Stimulated activated CD4-positive, alpha-beta T cell treated with anti-CD3 and anti-CD28 coated beads, Interleukin-12 subunit alpha, Interleukin-12 subunit beta, amount 100 ng/mL, for 24 hours (primary cell): ENCODE results near the gene BEST4.
"Not testable (repeated sequence)": the region's sequence is repeated elsewhere in the genome, so short reads cannot be mapped to it uniquely, and the experiment has no call there.

Experiments used
- DNase-seq, 2 experiments: peaks; one replicate each; pipeline ENCODE4 v3.0.0-alpha.2; 2020; ENCODE audit warnings: low read depth in 2 of 2

The BEST4 gene

GRCh38 chr1:44819608-44820327 lies 31.8 kb upstream of the BEST4 start:
- DNase-seq = peak; percentile 77 to 79

GRCh38 chr1:44819196-44819607 lies 31.2 kb upstream of the BEST4 start:
- no peak for DNase-seq

- DNase-seq = no peak
These were observed 30.0 kb upstream of the BEST4 start for GRCh38 chr1:44817771-44818495.

- no peak for DNase-seq
These were observed 29.3 kb upstream of the BEST4 start for GRCh38 chr1:44817307-44817706.

GRCh38 chr1:44815926-44816325 lies 28.0 kb upstream of the BEST4 start:
- not testable (repeated sequence) for DNase-seq

DNA sequence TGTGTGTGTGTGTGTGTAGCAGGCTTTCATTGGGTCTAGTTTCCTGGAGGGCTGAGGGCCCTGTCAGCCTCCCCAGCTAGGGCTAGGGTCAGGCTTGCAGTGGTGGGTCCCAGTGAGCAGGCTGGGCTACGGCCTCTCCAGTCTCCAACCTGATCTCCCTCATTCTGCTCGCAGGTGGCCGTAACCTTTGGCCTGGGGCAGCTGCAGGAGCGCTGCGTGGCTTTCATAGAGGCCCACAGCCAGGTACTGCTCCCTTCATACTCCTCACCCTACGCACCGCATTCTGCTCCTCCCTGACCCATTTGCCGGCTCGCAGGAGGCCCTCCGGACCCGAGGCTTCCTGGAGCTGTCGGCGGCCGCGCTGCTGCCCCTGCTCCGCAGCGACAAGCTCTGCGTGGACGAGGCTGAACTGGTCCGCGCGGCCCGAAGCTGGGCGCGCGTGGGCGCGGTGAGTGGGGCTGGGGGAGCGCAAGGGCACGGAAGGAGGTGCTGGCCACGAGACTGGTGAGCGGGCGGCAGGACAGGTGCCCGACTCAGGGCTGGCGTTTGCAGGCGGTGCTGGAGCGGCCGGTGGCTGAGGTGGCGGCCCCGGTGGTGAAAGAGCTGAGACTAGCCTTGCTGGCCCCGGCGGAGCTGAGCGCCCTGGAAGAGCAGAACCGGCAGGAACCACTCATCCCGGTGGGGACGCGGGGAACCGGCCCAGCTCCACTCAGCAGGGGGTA lies 25.0 kb upstream of the BEST4 start:
- no peak for DNase-seq

DNA sequence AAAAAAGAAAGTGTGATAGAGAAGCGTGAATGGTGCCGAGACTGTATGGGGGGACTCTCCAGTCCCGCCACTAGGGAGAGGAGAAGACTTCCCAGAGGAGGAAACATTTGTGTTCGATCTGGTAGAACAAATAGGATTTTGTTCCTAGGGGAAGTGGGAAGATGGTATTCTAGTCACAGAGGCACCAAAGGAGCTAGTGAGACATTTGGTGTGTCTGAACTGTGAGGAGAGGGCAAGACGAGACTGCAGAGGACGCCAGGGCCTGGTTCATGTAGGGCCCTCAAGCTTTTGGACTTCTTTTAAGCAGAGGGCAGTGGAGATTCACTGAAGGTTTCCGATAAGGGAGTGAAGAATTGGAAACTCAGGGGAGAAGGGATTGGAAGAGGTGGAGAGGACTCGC lies 23.3 kb upstream of the BEST4 start:
- no peak for DNase-seq

- DNase-seq = not testable (repeated sequence)
These were observed 22.8 kb upstream of the BEST4 start for GRCh38 chr1:44810762-44811105.

GRCh38 chr1:44810101-44810761 lies 22.3 kb upstream of the BEST4 start:
- no peak for DNase-seq

GRCh38 chr1:44808938-44809917 lies 21.3 kb upstream of the BEST4 start:
- peak; percentile 76 to 85 for DNase-seq

DNA sequence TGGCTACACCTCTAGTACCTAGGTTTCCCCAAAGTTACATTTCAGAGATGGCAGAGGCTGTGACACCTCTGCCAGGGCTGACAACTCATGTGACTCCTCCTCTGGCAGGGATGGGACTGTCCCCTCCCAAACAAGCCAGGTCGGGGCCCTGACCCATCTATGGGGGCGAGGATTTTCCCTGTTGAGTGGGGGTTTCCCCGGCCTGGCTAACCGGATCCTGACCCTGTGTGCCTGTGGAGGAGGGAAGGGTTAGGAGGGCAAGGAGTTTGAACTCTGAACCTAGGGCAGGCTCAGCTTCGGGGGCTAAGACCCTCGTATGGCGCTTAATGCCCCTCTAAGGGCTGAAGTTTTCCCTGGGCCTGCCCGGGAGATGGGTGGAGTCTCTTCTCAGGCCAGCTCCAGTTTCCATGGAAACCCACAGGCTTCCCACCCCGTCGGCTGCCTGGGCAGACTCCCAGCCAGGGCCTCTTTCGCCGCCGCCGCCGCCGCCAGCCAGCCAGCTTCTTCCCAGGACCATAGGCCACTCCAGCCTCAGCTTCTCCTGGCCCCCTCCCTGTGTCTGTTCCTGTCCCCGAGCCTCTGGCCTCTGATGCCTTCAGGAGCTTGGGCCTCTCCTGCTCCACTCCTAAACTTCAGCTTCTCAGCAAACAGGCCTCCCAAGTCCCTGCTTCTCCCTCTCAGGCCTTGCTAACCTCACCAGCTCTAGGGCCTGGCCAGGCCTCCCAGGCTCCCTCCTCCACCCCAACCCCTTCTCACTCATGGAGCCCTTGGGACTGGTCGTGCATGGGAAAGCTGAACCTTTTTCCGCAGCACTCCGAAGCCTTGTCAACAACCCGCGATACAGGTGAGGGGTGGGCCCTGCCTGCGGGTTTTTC lies 20.3 kb upstream of the BEST4 start, which contains the start of gene BTBD19:
Gene BTBD19, plus strand, starts transcription at position 461 of the 875 bp plus-strand sequence. Its CDS starts 298 bp downstream, at position 759.
- peak; percentile 70 to 74 for DNase-seq

DNA sequence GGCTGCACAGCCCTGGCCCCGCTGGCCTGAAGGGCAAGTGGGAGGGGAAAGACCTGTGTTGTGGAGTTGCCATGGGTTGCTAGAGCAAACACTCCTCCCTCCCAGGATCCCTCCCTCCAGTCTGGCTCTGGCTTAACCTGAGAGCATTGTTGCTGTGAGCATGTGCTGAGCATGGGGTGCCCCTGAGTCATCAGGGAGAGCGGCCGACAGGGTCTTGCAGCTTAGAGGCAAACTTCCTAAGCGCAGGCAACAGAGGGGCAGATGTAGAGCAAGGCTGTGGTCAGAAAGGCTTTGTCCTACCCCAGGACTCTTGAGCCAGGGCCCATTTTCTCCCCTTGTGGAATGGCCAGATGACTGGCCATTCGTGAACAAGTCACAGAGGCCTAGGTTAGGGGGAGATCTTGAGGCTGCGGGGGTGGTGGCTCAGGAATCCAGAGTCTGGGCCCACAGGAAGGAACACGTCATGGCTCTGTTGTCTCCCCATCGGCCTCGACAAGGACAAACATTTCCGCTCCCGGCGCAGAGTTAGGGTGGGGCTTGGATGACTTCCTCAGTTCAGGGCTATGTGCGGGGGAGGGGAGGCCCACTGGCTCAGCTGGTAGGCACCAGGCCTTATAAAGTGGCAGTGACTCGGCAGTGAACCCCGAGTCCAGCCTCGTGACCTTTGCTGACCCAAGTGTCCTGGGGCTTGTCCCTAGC lies 19.5 kb upstream of the BEST4 start:
- peak; percentile 78 to 91 for DNase-seq

DNA sequence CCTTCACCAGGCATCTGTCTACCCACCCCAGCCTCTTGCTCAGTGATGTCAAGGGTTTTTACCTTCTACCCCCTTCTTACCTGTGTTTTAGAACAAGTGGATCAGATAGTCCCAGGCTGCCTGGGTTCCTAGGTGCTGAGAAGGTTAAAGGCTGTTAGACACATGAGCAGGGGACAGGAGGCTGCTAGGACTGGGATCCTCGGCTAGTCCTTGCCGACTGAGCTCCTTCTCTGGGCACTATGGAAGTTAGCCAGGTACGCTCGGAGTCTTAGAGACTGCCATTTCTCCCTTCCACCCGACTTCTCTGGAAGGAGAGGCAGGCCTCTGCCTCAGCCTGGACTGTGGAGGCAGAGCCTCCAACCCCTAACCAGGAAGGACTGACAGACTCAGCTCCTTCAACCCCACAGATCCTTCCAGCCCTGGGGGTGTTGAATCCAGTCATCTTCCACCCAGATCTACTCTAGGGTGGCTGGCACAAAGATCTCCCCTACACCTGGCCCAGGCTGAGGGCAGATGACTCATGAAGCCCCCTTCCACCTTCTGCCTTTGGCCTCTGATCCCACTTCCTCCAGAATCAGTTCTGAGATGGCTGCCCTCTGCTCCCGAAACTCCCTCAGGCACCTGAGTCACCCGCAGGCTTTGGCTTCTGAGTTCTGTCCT lies 18.9 kb upstream of the BEST4 start, which contains the start of gene DYNLT4:
Gene DYNLT4, minus strand, starts transcription at position 648 of the 660 bp plus-strand sequence. CDS start 683 bp downstream, outside the sequence.
- no peak for DNase-seq

GRCh38 chr1:44806025-44806703 lies 18.2 kb upstream of the BEST4 start:
- DNase-seq = no peak

- no peak for DNase-seq
These were observed 17.5 kb upstream of the BEST4 start for GRCh38 chr1:44805311-44806024.

DNA sequence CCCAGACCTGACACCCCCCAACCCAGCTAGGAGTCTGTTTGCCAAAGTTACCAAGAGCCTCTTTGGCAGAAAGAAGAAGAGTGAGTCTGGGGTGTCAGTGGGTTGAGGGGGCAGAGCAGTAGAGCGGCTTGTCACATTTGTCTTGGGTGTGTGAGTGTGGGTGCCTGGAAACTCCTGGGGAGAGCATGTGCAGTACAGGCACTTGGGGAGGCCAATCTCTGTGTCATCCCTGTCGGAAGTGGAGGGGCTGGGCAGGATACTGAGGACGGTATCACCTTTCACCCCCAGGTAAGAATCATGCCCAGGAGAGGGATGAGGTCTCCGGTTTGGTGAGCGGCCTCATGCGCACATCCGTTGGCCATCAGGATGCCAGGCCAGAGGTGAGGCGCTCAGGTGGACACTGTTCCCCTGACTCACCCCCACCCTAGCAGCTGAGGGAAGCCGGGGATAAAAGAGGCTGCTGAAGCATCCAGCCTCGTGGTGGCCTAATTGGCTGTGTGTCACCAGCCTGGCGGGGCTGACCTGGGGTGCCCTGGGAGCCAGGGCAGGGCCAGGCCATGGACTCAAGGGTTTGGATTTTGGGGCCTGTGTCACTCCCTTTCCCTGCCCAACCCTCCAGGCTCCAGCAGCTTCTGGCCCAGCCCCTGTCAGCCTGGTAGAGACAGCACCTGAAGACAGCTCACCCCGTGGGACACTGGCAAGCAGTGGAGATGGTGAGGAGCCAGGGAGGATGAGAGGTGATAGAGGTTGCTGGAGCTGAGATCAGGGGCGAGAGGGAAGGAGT lies 15.5 kb upstream of the BEST4 start:
- DNase-seq = no peak

GRCh38 chr1:44803062-44803311 lies 15.0 kb upstream of the BEST4 start:
- DNase-seq = no peak
